Activated T-cell treated with anti-CD3 and anti-CD28 coated beads, Interleukin-2, amount 50 U/mL, for 4 hours (primary cell): ENCODE data around the gene CLCC1. TPM values are rescaled to one million over a fixed set of nuclear protein-coding genes. Genes with fewer than 3 reads are reported as not detected.
"Not testable (repeated sequence)": the region's sequence is repeated elsewhere in the genome, so short reads cannot be mapped to it uniquely, and the experiment has no call there.

Experiments used
- ATAC-seq, 2 donors: fragments of 200-7000 bp; cut with Tn5 transposase; one replicate each; pipeline ENCODE4 v1.10.0; 2021
- DNase-seq: peaks from one replicate; pipeline ENCODE4 v3.0.0-alpha.2; 2020
- H3K27me3 Mint-ChIP-seq: one replicate; pipeline ENCODE4 v1.8.0; 2021; ENCODE audit warnings: low read depth, mixed read lengths
- H3K36me3 Mint-ChIP-seq: one replicate; pipeline ENCODE4 v1.8.0; 2022; ENCODE audit warnings: mixed read lengths; ENCODE audit not compliant: insufficient read depth
- H3K4me1 Mint-ChIP-seq: one replicate; pipeline ENCODE4 v1.8.0; 2021; ENCODE audit warnings: low read depth, mixed read lengths
- H3K4me3 Mint-ChIP-seq: one replicate; pipeline ENCODE4 v1.8.0; 2021; ENCODE audit warnings: mild to moderate bottlenecking, moderate library complexity, mixed read lengths
- H3K9me3 Mint-ChIP-seq: one replicate; pipeline ENCODE4 v1.8.0; 2021; ENCODE audit warnings: mixed read lengths
- total RNA-seq, 3 donors: library from RNA; stranded (reverse); gene quantifications; one replicate each; pipeline ENCODE4 v1.2.1, GENCODE V29; 2021

Gene CLCC1
- total RNA-seq: 10 to 100 TPM; 18.3 to 19.5 (median 18.4) TPM

DNA sequence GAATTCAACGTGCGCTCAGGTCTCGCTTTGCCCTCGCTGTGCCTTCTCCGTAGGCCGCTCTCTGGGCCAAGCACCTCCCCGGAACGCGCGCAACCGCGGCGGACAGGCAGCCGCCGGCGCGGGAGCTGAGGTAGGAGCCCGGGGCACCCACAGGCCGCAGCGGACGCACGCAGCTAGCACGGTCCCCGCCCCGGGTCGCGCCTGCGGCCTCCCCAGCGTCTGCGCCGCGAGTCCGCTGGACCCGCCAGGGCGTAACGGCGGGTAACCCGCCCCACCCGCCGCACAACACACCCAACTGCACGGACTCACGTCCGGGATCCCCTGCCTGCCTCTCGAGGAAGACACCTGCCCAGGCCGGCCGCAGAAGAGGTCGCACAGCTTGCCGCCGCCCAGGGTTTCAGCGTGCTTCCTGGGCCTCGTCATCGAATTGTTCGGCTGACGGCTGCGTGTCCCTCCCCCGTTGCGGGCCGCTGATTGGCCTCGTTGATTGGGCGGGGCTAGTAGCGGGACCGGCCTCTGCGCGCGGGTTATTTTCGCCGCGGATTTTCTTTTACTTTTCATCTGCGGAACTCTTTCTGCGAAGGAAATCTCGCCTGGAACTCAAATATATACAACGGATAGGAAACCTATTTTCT lies at the start of gene CLCC1:
Gene CLCC1 (minus strand): TSS at position 433 of the 635 bp plus-strand sequence. CDS start 13,047 bp downstream, outside the sequence.
- Mint-ChIP-seq H3K4me1 (peaks cover 32% of the 10 kb centered on the region), H3K36me3 (peaks cover 14% of the 10 kb centered on the region), H3K4me3 (peak within 1 kb of the TSS; percentile 86), H3K27me3 (no peaks in the 10 kb centered on the region), H3K9me3 (no peaks in the 10 kb centered on the region)
- peak; percentile 94 to 96 for ATAC-seq
- DNase-seq: peak; percentile 85

DNA sequence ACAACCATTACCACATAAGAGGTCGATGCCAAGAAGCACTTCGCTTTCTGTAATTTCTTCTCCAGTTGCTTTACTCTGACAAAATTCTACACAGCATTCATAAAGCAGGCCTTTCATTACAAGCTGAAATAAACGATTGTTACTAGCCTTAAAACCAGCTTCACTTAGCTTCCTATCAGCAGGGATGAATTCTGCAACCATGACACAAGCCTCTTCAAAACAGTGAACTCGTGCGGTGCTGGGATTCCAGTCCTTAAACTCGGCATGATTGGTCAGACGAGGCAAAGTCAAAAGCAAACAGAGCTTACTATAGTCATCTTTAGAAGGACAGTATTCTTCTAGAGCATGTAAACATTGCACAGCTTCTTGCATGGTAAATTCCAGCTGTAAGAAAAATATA lies 48.1 kb upstream of the CLCC1 start:
- peaks cover 22% of the 10 kb centered on the region for H3K36me3 Mint-ChIP-seq
- no peaks in the 10 kb centered on the region for H3K4me1 Mint-ChIP-seq
- peaks cover under 1% of the 10 kb centered on the region for H3K9me3 Mint-ChIP-seq
- H3K4me3 Mint-ChIP-seq: no peak overlapping the region
- ATAC-seq (no peak), DNase-seq (no peak)
- no peaks in the 10 kb centered on the region for H3K27me3 Mint-ChIP-seq

DNA sequence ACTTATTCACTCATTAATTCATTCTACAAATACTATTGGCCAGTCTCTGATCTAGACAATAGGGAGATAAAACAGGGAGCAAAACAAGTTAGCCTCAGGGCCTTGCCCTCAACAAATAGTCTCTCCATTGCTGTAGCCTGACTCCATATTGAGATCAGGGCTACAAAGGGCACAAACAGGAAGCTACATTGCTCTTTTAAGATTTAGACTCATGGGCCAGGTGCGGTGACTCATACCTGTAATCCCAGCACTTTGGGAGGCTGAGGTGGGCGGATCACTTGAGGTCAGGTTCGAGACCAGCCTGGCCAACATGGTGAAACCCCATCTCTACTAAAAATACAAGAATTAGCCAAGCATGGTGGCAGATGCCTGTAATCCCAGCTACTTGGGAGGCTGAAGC lies 33.3 kb upstream of the CLCC1 start:
- not testable (repeated sequence) for H3K4me1 Mint-ChIP-seq, ATAC-seq, H3K27me3 Mint-ChIP-seq, H3K4me3 Mint-ChIP-seq, DNase-seq
- Mint-ChIP-seq H3K36me3 (peaks cover 37% of the 10 kb centered on the region), H3K9me3 (peaks cover 11% of the 10 kb centered on the region)

- no peak for DNase-seq
- no peaks in the 10 kb centered on the region for H3K4me1 Mint-ChIP-seq
- H3K27me3 Mint-ChIP-seq: no peaks in the 10 kb centered on the region
- no peaks in the 10 kb centered on the region for H3K9me3 Mint-ChIP-seq
- no peak overlapping the region for H3K4me3 Mint-ChIP-seq
- peaks cover 25% of the 10 kb centered on the region for H3K36me3 Mint-ChIP-seq
- no peak for ATAC-seq
These were observed 19.8 kb upstream of the CLCC1 start for GRCh38 chr1:108983114-108983513.

DNA sequence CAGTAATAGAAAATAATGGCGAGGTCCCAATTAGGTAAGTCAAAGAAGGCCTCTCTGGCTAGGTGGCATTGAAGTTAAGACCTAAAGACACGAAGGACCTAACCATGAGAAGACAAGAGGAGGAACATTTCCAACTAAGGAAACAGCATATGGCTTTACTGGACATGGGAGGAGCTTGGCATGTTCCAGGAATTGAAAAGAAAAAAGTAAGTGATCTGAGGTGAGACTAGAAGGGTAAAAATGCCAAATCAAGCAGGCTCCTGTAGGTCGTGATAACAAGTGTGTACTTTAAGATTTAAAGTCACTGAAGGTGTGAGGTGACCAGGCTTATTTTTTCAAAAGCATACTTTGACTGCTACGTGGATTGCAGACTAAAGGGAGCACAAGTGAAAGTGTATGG lies 13.4 kb upstream of the CLCC1 start:
- H3K27me3 Mint-ChIP-seq: no peaks in the 10 kb centered on the region
- DNase-seq: no peak
- no peaks in the 10 kb centered on the region for H3K9me3 Mint-ChIP-seq
- peaks cover 35% of the 10 kb centered on the region for H3K36me3 Mint-ChIP-seq
- no peak overlapping the region for H3K4me3 Mint-ChIP-seq
- ATAC-seq: no peak
- no peaks in the 10 kb centered on the region for H3K4me1 Mint-ChIP-seq

DNA sequence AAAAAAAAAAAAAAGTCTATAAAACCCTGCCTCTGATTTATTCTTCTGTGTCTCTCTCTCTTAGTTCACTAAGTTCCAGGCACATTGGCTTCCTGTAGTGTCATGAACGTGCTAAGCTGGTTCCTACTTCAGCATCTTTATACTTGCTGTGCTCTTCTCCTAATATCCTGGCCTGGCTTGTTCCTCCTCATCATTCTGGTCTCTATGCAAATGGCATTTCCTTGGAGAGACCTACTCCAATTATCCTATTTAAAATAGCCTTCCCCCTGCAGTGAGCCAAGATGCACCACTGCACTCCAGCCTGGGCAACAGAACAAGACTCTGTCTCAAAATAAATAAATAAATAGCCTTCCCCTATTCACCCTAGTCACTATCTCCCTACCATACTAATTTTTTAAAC lies 9.7 kb upstream of the CLCC1 start:
- Mint-ChIP-seq H3K4me3 (no peak overlapping the region), H3K36me3 (peaks cover 28% of the 10 kb centered on the region), H3K27me3 (no peaks in the 10 kb centered on the region), H3K4me1 (no peaks in the 10 kb centered on the region), H3K9me3 (no peaks in the 10 kb centered on the region)
- DNase-seq: no peak
- no peak for ATAC-seq

- no peaks in the 10 kb centered on the region for H3K4me1 Mint-ChIP-seq
- DNase-seq (no peak), ATAC-seq (no peak)
- H3K9me3 Mint-ChIP-seq: no peaks in the 10 kb centered on the region
- peaks cover 17% of the 10 kb centered on the region for H3K36me3 Mint-ChIP-seq
- H3K27me3 Mint-ChIP-seq: no peaks in the 10 kb centered on the region
- no peak overlapping the region for H3K4me3 Mint-ChIP-seq
These were observed 6.1 kb upstream of the CLCC1 start for GRCh38 chr1:108969346-108969745.

DNA sequence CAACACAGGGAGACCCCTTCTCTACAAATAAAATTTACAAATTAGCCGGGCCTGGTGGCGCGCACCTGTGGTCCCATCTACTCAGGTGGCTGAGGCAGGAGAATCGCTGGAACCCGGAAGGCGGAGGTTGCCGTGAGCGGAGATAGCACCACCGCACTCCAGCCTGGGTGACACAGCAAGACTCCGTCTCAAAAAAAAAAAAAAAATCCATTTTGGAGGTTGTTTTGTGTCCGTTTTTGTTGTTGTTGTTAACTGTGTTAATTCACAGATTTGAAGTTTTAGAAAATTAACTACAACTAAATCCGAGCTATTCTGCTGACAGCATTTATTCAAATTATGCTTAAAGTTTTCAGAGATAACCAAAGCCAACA lies 618 bp downstream of the CLCC1 start:
- Mint-ChIP-seq H3K4me3 (peak overlapping the region; percentile 86), H3K27me3 (no peaks in the 10 kb centered on the region), H3K9me3 (no peaks in the 10 kb centered on the region), H3K4me1 (peaks cover 37% of the 10 kb centered on the region), H3K36me3 (peaks cover 16% of the 10 kb centered on the region)
- no peak for ATAC-seq
- no peak for DNase-seq

DNA sequence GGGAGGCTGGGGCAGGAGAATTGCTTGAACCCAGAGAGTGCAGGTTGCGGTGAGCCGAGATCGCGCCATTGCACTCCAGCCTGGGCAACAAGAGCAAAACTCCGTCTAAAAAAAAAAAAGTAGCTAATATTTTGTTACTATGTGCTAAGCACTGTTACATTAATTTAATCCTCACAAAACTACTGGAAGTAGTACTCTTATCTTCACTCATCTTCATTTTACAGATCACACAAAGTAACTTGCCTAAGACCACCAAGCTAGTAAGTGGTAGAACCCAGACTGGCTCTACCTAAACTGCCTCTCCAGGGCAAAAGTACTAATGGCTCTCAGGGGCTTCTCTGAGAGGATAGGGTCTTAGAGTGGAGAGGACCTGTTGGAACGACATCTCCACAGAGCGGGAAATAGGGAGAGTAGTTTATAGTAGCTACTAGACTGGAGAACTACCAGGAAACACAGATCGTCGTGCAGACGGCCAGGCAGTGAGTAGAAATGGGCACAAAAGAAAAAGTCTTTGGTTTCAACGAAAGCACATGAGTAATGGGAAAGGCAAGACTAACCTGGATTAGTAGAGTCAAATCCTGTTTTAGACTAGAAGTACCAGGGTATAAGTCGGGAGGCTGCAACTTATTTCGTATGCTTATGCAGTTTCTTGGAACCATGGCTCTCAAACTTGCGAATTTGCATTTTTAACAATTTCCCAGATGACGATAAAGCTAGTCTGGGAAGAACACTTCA lies 1.4 kb downstream of the CLCC1 start:
- DNase-seq: no peak
- Mint-ChIP-seq H3K9me3 (no peaks in the 10 kb centered on the region), H3K36me3 (peaks cover 19% of the 10 kb centered on the region), H3K4me1 (peaks cover 44% of the 10 kb centered on the region), H3K27me3 (no peaks in the 10 kb centered on the region), H3K4me3 (peak overlapping the region; percentile 86)
- ATAC-seq: no peak

DNA sequence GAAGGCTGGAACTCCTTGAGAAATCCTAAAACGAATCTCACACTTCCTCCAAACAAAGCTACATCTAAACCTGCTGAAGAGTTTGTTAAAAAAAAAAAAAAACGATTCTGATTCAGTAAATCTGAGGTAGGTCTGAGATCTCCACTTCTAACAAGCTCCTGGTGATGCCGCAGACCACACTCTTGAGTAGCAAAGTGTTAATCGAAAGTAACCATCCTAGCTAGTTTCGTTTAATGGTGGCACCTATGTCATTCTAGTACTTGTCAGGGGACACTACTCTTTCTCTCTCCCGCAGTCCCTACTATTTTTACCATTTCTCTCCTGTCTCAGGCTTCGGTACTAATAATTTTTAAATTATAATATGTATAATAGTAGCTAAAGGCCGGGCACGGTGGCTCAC lies 2.1 kb downstream of the CLCC1 start:
- ATAC-seq (no peak), DNase-seq (no peak)
- H3K9me3 Mint-ChIP-seq: no peaks in the 10 kb centered on the region
- H3K4me1 Mint-ChIP-seq: peaks cover 50% of the 10 kb centered on the region
- H3K4me3 Mint-ChIP-seq: no peak overlapping the region
- no peaks in the 10 kb centered on the region for H3K27me3 Mint-ChIP-seq
- H3K36me3 Mint-ChIP-seq: peaks cover 19% of the 10 kb centered on the region

- Mint-ChIP-seq H3K27me3 (no peaks in the 10 kb centered on the region), H3K4me1 (peaks cover 55% of the 10 kb centered on the region), H3K36me3 (peaks cover 19% of the 10 kb centered on the region), H3K4me3 (no peak overlapping the region), H3K9me3 (no peaks in the 10 kb centered on the region)
- ATAC-seq: no peak
- no peak for DNase-seq
These were observed 2.6 kb downstream of the CLCC1 start for GRCh38 chr1:108960719-108961118.

DNA sequence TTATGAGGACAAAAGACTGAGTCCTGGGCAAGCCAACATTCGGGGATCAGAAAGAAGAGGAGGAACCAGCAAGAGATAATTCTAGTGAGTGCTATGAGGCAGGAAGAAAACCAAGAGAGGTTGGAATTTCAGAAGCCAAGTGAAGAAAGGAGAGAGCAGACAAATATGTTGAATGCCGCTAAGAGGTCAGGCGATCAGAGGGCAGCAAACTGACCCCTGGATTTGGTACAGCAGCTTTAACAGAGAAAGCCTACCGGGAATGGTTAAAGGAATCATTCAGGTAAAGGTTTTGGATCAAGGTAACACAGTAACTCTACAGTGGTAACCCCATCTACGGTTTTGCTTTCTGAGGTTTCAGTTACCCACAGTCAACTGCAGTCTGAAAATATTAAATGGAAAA lies 5.4 kb downstream of the CLCC1 start:
- no peak overlapping the region for H3K4me3 Mint-ChIP-seq
- no peaks in the 10 kb centered on the region for H3K9me3 Mint-ChIP-seq
- peaks cover 33% of the 10 kb centered on the region for H3K36me3 Mint-ChIP-seq
- ATAC-seq (no peak), DNase-seq (no peak)
- H3K4me1 Mint-ChIP-seq: peaks cover 54% of the 10 kb centered on the region
- H3K27me3 Mint-ChIP-seq: no peaks in the 10 kb centered on the region

- H3K36me3 Mint-ChIP-seq: peaks cover 29% of the 10 kb centered on the region
- H3K4me1 Mint-ChIP-seq: peaks cover 42% of the 10 kb centered on the region
- no peak overlapping the region for H3K4me3 Mint-ChIP-seq
- DNase-seq (no peak), ATAC-seq (no peak)
- H3K9me3 Mint-ChIP-seq: no peaks in the 10 kb centered on the region
- no peaks in the 10 kb centered on the region for H3K27me3 Mint-ChIP-seq
These were observed 7.4 kb downstream of the CLCC1 start for GRCh38 chr1:108955881-108956280.

GRCh38 chr1:108955111-108955510 lies 8.2 kb downstream of the CLCC1 start:
- peaks cover 34% of the 10 kb centered on the region for H3K4me1 Mint-ChIP-seq
- ATAC-seq: no peak
- H3K27me3 Mint-ChIP-seq: no peaks in the 10 kb centered on the region

GRCh38 chr1:108953452-108953851 lies 9.8 kb downstream of the CLCC1 start:
- ATAC-seq: no peak
- H3K27me3 Mint-ChIP-seq: no peaks in the 10 kb centered on the region
- DNase-seq: no peak
- H3K4me3 Mint-ChIP-seq: no peak overlapping the region
- peaks cover 23% of the 10 kb centered on the region for H3K36me3 Mint-ChIP-seq
- H3K4me1 Mint-ChIP-seq: peaks cover 38% of the 10 kb centered on the region
- H3K9me3 Mint-ChIP-seq: no peaks in the 10 kb centered on the region

More at GRCh38 chr1:108955111-108955510, 8.2 kb downstream of the CLCC1 start:
- no peak overlapping the region for H3K4me3 Mint-ChIP-seq
- no peak for DNase-seq
- no peaks in the 10 kb centered on the region for H3K9me3 Mint-ChIP-seq
- H3K36me3 Mint-ChIP-seq: peaks cover 26% of the 10 kb centered on the region
